GM12875 (cell line): ENCODE results near the gene DEFB118.
"Not testable (repeated sequence)": the region's sequence is repeated elsewhere in the genome, so short reads cannot be mapped to it uniquely, and the experiment has no call there.

Experiments used
- H3K4me3 ChIP-seq: one replicate; pipeline ENCODE4 v1.5.1; 2011; ENCODE audit warnings: low read depth, low read length, control low read depth
- TF ChIP-seq, protein P1 (sequence below): IDR thresholded peaks from 2 replicates; pipeline ENCODE4 v1.5.1; 2011; ENCODE audit warnings: low read depth, mild to moderate bottlenecking, control low read depth, inconsistent platforms, low read length, moderate library complexity, borderline replicate concordance; ENCODE audit not compliant: insufficient read depth

DEFB118 gene, protein sequence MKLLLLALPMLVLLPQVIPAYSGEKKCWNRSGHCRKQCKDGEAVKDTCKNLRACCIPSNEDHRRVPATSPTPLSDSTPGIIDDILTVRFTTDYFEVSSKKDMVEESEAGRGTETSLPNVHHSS

DNA sequence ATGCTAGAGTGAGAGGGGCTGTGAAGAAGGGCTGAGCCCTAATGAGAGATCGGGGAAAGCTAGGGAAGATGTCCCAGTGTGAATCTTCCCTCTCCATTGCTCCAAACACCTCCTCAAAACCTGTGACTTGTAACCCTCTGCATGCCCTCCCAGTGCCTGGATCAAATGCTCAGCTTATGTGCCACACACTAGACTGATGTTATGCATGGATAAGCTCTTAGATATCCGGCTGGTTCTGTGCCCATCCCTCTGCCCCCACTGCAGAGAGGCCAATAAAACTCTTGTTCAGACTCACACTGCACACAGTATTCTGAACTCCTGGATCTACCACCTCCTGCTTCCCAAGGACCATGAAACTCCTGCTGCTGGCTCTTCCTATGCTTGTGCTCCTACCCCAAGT is at the start of gene DEFB118:
TSS of gene DEFB118 (plus strand) at position 301 of the 400 bp plus-strand sequence. CDS start at position 351, 50 bp downstream.
- no peak within 1 kb of the TSS for H3K4me3 ChIP-seq
- TF ChIP-seq, protein P1, sequence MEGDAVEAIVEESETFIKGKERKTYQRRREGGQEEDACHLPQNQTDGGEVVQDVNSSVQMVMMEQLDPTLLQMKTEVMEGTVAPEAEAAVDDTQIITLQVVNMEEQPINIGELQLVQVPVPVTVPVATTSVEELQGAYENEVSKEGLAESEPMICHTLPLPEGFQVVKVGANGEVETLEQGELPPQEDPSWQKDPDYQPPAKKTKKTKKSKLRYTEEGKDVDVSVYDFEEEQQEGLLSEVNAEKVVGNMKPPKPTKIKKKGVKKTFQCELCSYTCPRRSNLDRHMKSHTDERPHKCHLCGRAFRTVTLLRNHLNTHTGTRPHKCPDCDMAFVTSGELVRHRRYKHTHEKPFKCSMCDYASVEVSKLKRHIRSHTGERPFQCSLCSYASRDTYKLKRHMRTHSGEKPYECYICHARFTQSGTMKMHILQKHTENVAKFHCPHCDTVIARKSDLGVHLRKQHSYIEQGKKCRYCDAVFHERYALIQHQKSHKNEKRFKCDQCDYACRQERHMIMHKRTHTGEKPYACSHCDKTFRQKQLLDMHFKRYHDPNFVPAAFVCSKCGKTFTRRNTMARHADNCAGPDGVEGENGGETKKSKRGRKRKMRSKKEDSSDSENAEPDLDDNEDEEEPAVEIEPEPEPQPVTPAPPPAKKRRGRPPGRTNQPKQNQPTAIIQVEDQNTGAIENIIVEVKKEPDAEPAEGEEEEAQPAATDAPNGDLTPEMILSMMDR: no peak

DNA sequence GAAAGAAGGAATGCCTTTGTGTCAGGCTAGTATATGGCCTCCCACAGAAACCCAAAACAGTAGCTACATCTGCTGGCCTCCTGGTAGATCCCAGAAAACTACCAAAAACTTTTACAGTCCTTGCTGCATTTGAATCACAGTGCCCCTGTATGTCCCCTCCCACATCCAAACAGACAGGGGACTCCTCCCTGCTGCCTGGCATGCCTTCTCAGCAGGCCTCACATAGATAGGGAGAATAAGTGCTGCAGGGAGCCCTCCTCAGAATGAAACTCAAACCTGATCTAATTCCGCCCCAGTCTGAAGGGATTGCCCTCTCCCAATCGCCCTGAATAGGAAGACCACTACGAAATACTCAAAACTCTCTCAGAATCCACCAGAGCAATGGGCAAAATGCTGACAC is 45.9 kb upstream of the DEFB118 start:
- H3K4me3 ChIP-seq: no peak overlapping the region
- TF ChIP-seq, protein P1: no peak

DNA sequence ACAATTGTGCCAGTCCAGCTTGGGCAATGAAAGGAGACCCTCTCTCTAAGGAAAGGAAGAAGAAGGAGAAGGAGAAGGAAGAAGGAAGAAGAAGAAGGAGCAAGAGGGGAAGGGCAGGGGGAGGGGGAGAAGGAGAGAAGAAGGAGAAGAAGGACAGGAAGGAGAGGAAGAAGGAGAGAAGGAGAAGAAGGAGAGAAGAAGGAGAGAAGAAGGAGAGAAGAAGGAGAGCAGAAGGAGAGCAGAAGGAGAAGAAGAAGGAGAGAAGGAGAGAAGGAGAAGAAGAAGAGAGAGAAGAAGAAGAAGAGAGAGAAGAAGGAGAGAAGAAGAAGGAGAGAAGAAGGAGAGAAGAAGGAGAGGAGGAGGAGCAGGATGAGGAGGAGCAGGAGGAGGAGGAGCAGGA is 37.5 kb upstream of the DEFB118 start:
- H3K4me3 ChIP-seq: no peak overlapping the region
- TF ChIP-seq, protein P1: no peak

DNA sequence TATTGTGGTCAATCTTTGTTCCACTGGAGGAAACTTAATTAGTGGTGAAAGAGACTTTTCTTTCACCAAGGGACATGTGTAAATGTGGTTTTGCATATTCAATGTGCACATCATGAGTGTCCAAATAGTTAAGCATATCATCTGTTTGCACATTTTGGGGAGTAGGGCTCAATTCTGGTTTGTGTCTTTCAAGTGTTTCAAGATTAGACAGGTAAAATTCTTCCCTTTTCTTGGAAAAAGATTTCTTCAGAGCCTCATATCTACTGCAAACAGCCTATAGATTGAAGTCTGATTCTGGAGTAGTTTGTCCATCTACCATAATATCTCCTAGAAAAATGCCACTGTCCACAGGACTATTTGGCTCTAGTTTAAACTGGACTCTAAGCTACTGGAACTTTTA is 26.9 kb upstream of the DEFB118 start:
- H3K4me3 ChIP-seq: no peak overlapping the region
- TF ChIP-seq, protein P1: no peak

DNA sequence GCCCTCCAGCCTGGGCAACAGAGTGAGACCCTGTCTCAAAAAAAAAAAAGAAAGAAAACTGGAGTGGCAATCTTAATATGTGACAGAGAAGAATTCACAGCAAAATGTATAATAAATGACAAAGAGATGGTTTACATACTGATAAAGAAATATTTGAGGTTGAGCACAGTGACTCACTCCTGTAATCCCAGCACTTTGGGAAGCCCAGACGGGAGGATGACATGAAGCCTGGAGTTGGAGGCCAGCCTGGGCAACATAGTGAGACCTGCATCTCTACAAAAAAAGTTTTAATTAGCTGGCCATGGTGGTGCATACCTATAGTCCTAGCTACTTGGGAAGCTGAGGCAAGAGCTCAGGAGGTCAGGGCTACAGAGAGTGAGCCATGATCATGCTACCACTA is 12.4 kb upstream of the DEFB118 start:
- no peak overlapping the region for H3K4me3 ChIP-seq
- TF ChIP-seq, protein P1: no peak

DNA sequence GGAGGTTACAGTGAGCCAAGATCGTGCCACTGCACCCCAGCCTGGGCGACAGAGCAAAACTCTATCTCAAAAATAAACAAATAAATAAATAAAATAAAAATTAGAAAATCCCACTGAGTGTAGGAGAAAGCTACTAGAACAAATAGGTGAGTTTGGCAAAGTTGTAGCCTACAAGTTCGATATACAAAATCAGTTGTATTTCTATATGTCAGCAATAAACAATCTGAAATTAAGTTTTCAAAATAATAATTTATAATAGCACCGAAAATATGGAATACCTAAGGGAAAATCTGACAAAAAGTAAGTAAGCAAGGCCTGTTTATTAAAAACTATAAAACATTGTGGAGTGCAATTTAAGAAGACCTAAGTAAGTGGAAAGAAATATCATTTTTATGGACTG is 5.1 kb upstream of the DEFB118 start:
- TF ChIP-seq, protein P1: no peak
- no peak overlapping the region for H3K4me3 ChIP-seq

DNA sequence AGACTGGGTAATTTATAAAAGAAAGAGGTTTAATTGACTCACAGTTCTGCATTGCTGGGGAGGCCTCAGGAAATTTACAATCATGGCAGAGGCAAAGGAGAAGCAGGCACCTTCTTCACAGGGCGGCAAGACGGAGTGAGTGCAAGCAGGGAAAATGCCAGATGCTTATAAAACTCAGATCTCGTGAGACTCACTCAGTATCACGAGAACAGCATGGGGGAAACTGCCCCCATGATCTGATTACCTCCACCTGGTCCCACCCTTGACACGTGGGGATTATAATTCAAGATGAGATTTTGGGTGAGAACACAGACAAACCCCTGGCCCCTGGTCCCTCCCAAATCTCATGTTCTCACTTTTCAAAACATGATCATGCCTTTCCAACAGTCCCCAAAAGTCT is 4.1 kb upstream of the DEFB118 start:
- H3K4me3 ChIP-seq: not testable (repeated sequence)

DNA sequence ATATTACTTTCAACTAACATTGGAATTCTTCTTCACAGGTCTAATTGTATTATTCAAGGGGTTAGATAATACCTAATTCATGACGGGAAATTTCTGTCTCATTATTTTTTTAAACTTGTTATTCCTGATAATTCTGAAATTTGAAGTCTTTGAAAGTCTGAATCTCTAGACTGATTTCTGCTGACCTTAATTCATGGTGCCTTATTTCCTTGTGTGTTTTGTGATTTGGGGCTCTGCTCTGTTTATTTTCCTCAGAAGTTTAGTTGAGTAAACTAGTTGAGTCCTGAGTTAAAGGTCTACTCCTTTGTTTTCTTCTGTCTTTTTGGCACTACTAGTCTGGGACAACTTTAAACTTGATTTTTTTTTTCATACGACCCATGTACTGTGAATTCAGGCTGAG is 5.9 kb downstream of the DEFB118 start:
- TF ChIP-seq, protein P1: no peak
- no peak overlapping the region for H3K4me3 ChIP-seq
